BJ (cell line): ENCODE data around the gene CHMP2A. TPM values are rescaled to one million over a fixed set of nuclear protein-coding genes. Genes with fewer than 3 reads are reported as not detected.
"Not testable (repeated sequence)": the region's sequence is repeated elsewhere in the genome, so short reads cannot be mapped to it uniquely, and the experiment has no call there.

ENCODE experiments used
- CTCF ChIA-PET: fragments of 350-600 bp; formaldehyde crosslinking; extraction: SDS; loops from one replicate; lab custom pipeline; 2021; ENCODE audit warnings: antibody characterized with exemption, inconsistent platforms; lab: Yijun Ruan, JAX
- POLR2A ChIA-PET: fragments of 300-600 bp; sonication (Branson Sonifier 250); formaldehyde crosslinking; extraction: SDS; loops from one replicate; lab custom pipeline; 2021; ENCODE audit warnings: antibody characterized with exemption; lab: Charles Lee
- DNase-seq: peaks from one replicate; pipeline ENCODE4 v3.0.0-alpha.2; 2011; ENCODE audit warnings: low read depth
- H3K27me3 ChIP-seq: 2 replicates; pipeline ENCODE4 v1.6.0; 2011; ENCODE audit warnings: low read length; ENCODE audit not compliant: control insufficient read depth, insufficient read depth
- H3K36me3 ChIP-seq: 2 replicates; pipeline ENCODE4 v1.5.1; 2011; ENCODE audit warnings: low read length; ENCODE audit not compliant: control insufficient read depth, insufficient read depth
- H3K4me3 ChIP-seq: 2 replicates; pipeline ENCODE4 v1.5.1; 2011; ENCODE audit warnings: low read depth, mild to moderate bottlenecking, control low read depth, low read length
- CTCF ChIP-seq: IDR thresholded peaks from 2 replicates; pipeline ENCODE4 v1.5.1; 2011; ENCODE audit warnings: low read depth, mild to moderate bottlenecking, control low read depth, inconsistent platforms, low read length, moderate library complexity; ENCODE audit not compliant: insufficient read depth
- polyA plus RNA-seq: library from polyadenylated mRNA; depleted of rRNA; stranded (reverse); fragments of >200 nt; gene quantifications from 2 replicates; pipeline ENCODE4 v1.2.3, GENCODE V29; 2011; rRNA removed
- small RNA-seq: library from RNA; depleted of rRNA; stranded (forward); fragments of <200 nt; gene quantifications from one replicate; pipeline ENCODE3, GENCODE V24; 2012; ENCODE audit warnings: low replicate concordance, low read depth; ENCODE audit not compliant: insufficient read length

The CHMP2A gene
- polyA plus RNA-seq, 1 experiment: 174 TPM

- TF ChIP-seq CTCF: no peak
- CTCF ChIA-PET: interaction anchor here (0.7 to 1.2 kb wide), 2 partner anchors 7 to 69 kb away, joined by 3 to 4 read pairs; no protein-coding TSS in a partner anchor
- no peak for DNase-seq
- Histone ChIP-seq H3K36me3 (peaks cover 3% of the 10 kb centered on the region), H3K4me3 (no peak within 1 kb of the TSS), H3K27me3 (no peaks in the 10 kb centered on the region)
- POLR2A ChIA-PET: no interaction called here
Measured at GRCh38 chr19:58511353-58512208, 43.3 kb downstream of the CHMP2A start, which contains the start of gene SLC27A5. Gene SLC27A5 (minus strand): TSS chr19:58511992. CDS start chr19:58511955, 37 bp downstream.

GRCh38 chr19:58510084-58510862 lies 44.6 kb downstream of the CHMP2A start:
- H3K36me3 ChIP-seq: no peaks in the 10 kb centered on the region
- ChIA-PET CTCF (interaction anchor here (0.7 to 1.2 kb wide), 2 partner anchors 9 to 71 kb away, joined by 3 to 4 read pairs; no protein-coding TSS in a partner anchor), POLR2A (no interaction called here)

GRCh38 chr19:58509731-58510083 lies 45.2 kb downstream of the CHMP2A start:
- ChIA-PET CTCF (interaction anchor here (0.7 to 2.0 kb wide), 2 partner anchors 9 to 10 kb away, joined by 3 to 6 read pairs; partner anchors contain the start of gene ZBTB45), POLR2A (no interaction called here)
- no peak for TF ChIP-seq CTCF
- H3K36me3 ChIP-seq: no peaks in the 10 kb centered on the region
- H3K4me3 ChIP-seq: no peak overlapping the region
- no peak for DNase-seq
- H3K27me3 ChIP-seq: no peaks in the 10 kb centered on the region

More at GRCh38 chr19:58510084-58510862, 44.6 kb downstream of the CHMP2A start:
- no peak overlapping the region for H3K4me3 ChIP-seq
- no peaks in the 10 kb centered on the region for H3K27me3 ChIP-seq
- TF ChIP-seq CTCF: no peak
- DNase-seq: no peak

GRCh38 chr19:58507602-58508223 lies 47.2 kb downstream of the CHMP2A start:
- H3K4me3 ChIP-seq, H3K36me3 ChIP-seq, DNase-seq, POLR2A ChIA-PET, H3K27me3 ChIP-seq: not testable (repeated sequence)
- CTCF ChIA-PET: interaction anchor here (1.2 to 2.0 kb wide), 2 partner anchors 11 to 12 kb away, joined by 3 to 6 read pairs; partner anchors contain the start of gene ZBTB45

Small RNA genes within 50 kb of the gene (small RNA-seq; reads per million reads assigned to genes)
- not detected for gene MIR6807
- not detected for gene RN7SL525P

Other genes with a start within 250 kb of the CHMP2A start
- gene ERVK3-1, start 249.7 kb downstream of the CHMP2A start, polyA plus RNA-seq: 34.3 and 39.4 TPM in 2 replicates
- 2.1 and 2.3 TPM in 2 replicates for gene ZSCAN22, start 228.1 kb downstream of the CHMP2A start, polyA plus RNA-seq
- gene A1BG, start 201.6 kb downstream of the CHMP2A start, polyA plus RNA-seq: 13.7 and 15.5 TPM in 2 replicates
- 0.20 TPM in 2 replicates for gene ZNF497, start 192.4 kb downstream of the CHMP2A start, polyA plus RNA-seq
- 0.47 and 0.82 TPM in 2 replicates for gene ZNF837, start 174.1 kb downstream of the CHMP2A start, polyA plus RNA-seq
- gene RPS5, start 167.8 kb downstream of the CHMP2A start, polyA plus RNA-seq: 2,500 and 3,326 TPM in 2 replicates
- gene RNF225, start 159.4 kb downstream of the CHMP2A start, polyA plus RNA-seq: not detected in 2 replicates
- gene ZNF584, start 146.5 kb downstream of the CHMP2A start, polyA plus RNA-seq: 8.9 and 10.0 TPM in 2 replicates
- 2.7 and 3.2 TPM in 2 replicates for gene ZNF132, start 115.0 kb downstream of the CHMP2A start, polyA plus RNA-seq
- gene ZNF324B, start 103.5 kb downstream of the CHMP2A start, polyA plus RNA-seq: 1.6 and 2.0 TPM in 2 replicates
- 3.6 and 4.4 TPM in 2 replicates for gene ZNF324, start 88.0 kb downstream of the CHMP2A start, polyA plus RNA-seq
- gene ZNF446, start 78.8 kb downstream of the CHMP2A start, polyA plus RNA-seq: 5.0 and 8.2 TPM in 2 replicates
- 8.6 and 13.1 TPM in 2 replicates for gene SLC27A5, start 43.1 kb downstream of the CHMP2A start, polyA plus RNA-seq
- 5.2 and 9.5 TPM in 2 replicates for gene ZBTB45, start 35.3 kb downstream of the CHMP2A start, polyA plus RNA-seq
- gene TRIM28, start 11.0 kb downstream of the CHMP2A start, polyA plus RNA-seq: 210 and 476 TPM in 2 replicates
- 66.6 and 76.3 TPM in 2 replicates for gene UBE2M, start 3.5 kb upstream of the CHMP2A start, polyA plus RNA-seq
- 8.4 and 12.5 TPM in 2 replicates for gene MZF1, start 18.2 kb upstream of the CHMP2A start, polyA plus RNA-seq